ENCODE results near the gene USP49.
"Not testable (repeated sequence)": the region's sequence is repeated elsewhere in the genome, so short reads cannot be mapped to it uniquely, and the experiment has no call there.

DNA sequence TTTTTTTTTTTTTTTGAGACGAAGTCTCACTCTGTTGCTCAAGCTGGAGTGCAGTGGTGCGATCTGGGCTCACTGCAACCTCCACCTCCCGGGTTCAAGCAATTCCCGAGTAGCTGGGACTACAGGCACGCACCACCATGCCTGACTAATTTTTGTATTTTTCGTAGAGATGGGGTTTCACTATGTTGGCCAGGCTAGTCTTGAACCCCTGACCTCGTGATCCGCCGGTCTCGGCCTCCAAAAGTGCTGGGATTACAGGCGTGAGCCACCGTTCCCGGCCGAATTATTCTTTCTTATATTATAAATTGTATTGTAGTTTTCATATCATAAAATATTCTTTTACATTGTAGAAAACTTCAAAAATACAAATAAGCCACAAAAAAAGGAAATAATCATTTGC lies 47.7 kb upstream of the USP49 start:
- TF ChIP-seq, protein P1, sequence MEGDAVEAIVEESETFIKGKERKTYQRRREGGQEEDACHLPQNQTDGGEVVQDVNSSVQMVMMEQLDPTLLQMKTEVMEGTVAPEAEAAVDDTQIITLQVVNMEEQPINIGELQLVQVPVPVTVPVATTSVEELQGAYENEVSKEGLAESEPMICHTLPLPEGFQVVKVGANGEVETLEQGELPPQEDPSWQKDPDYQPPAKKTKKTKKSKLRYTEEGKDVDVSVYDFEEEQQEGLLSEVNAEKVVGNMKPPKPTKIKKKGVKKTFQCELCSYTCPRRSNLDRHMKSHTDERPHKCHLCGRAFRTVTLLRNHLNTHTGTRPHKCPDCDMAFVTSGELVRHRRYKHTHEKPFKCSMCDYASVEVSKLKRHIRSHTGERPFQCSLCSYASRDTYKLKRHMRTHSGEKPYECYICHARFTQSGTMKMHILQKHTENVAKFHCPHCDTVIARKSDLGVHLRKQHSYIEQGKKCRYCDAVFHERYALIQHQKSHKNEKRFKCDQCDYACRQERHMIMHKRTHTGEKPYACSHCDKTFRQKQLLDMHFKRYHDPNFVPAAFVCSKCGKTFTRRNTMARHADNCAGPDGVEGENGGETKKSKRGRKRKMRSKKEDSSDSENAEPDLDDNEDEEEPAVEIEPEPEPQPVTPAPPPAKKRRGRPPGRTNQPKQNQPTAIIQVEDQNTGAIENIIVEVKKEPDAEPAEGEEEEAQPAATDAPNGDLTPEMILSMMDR (IDR thresholded peaks at IDR 0.05): not testable (repeated sequence)
- not testable (repeated sequence) for TF ChIP-seq POLR2AphosphoS5 (IDR thresholded peaks at IDR 0.05)
